DMS53 (cell line): ENCODE results near the gene OAF.

ENCODE experiments used
- DNase-seq: peaks from one replicate; lab custom pipeline; 2025; lab: John Stamatoyannopoulos, UW

Gene OAF

GRCh38 chr11:120224361-120224760 lies 13.5 kb downstream of the OAF start:
- no peak for DNase-seq

DNA sequence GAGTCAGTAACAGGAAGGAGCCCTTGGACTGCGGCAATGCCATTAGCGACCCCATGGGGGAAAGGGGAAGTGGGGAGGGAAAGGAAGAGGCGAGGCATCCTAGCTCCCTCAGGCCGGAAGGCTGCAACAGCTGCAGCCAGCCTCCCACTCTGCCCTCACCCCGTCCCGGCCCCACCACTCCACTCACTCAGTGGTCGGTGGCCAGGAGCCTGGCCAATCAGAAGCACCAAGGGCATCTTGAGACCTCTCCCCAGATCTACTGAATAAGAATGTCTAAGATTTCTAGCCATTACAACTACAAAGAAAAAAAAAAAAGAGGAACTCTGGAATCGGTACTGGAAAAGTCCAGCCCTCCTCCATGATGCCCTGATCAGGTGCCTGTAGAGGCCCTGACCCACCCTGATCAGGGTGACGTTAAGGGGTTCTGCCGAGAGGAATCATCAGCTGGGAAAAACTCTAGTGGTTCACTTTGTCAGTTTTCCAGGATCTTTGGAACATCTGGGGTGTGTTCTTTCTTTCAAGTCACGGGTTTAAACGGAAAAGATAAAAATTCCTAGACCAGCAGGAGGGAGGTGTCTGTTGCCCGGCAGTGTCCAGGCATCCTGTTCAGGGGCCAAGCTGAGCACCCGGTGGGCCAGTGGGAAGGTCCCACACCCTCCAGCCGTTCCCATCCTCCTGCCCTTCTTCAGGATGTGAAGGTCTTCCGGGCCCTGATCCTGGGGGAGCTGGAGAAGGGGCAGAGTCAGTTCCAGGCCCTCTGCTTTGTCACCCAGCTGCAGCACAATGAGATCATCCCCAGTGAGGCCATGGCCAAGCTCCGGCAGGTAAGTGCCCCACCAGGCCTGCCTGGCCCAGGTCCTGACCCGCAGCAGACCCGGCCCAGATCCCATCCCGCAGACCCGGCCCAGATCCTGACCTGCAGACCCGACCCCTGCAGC lies 14.4 kb downstream of the OAF start:
- DNase-seq: no peak

- DNase-seq: no peak
Measured at GRCh38 chr11:120226242-120226641, 15.4 kb downstream of the OAF start.

DNA sequence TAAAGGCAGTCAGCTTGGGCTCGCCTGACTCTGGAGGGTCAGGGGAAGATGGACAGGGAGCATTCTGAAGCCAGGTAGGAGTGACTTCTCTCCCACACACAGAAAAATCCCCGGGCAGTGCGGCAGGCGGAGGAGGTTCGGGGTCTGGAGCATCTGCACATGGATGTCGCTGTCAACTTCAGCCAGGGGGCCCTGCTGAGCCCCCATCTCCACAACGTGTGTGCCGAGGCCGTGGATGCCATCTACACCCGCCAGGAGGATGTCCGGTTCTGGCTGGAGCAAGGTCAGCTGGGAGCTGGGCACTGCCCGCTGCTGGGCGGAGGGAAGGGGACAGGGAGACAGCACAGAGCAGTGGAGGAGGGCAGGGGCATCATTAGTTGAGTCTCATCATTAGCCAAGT lies 15.9 kb downstream of the OAF start:
- no peak for DNase-seq

- no peak for DNase-seq
Measured at GRCh38 chr11:120227228-120227852, 16.5 kb downstream of the OAF start.

DNA sequence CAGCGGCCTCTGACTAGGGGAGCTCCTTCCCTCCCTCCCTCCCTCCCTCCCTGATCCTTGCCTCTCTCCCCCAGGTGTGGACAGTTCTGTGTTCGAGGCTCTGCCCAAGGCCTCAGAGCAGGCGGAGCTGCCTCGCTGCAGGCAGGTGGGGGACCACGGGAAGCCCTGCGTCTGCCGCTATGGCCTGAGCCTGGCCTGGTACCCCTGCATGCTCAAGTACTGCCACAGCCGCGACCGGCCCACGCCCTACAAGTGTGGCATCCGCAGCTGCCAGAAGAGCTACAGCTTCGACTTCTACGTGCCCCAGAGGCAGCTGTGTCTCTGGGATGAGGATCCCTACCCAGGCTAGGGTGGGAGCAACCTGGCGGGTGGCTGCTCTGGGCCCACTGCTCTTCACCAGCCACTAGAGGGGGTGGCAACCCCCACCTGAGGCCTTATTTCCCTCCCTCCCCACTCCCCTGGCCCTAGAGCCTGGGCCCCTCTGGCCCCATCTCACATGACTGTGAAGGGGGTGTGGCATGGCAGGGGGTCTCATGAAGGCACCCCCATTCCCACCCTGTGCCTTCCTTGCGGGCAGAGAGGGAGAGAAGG lies 18.1 kb downstream of the OAF start:
- DNase-seq: no peak

DNA sequence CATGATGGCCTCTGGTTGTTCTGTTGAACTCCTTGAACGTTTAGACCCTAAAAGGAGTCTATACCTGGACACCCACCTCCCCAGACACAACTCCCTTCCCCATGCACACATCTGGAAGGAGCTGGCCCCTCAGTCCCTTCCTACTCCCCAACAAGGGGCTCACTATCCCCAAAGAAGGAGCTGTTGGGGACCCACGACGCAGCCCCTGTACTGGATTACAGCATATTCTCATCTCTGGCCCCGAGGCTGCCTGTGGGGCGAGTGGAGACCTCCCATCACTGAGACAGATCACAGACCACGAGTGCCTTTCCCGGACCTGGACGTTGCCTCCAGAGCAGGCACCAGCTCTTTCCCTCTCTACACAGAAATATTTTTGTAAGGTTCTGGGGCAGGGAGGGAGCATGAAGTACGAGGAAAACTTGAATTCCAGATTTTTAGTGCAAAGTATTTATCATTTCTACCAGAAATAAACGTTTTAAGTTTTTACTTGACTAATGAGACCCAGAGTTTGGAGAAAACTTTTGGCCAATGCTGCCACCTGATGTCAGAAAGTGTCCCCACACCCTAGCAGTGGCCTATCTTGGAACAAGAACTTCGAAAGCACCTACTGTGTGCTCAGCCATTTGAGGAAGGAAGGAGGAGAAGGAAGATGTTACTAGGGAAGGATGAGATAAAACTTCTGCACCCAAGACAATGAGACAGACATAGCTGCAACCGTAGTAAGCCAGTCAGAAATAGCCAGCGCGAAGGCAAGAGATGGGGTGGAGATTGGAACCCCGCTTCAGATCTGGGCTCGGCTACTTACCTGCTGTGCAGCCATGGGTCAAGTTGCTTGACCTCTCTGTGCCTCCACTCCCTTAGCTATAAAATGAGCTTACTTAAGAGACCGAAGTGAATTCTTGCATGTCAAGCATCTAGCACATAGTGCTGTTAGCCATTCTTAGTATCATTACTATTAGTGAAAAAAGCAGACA lies 18.9 kb downstream of the OAF start:
- DNase-seq: peak; percentile 46

GRCh38 chr11:120230433-120231071 lies 19.7 kb downstream of the OAF start:
- DNase-seq: no peak

DNA sequence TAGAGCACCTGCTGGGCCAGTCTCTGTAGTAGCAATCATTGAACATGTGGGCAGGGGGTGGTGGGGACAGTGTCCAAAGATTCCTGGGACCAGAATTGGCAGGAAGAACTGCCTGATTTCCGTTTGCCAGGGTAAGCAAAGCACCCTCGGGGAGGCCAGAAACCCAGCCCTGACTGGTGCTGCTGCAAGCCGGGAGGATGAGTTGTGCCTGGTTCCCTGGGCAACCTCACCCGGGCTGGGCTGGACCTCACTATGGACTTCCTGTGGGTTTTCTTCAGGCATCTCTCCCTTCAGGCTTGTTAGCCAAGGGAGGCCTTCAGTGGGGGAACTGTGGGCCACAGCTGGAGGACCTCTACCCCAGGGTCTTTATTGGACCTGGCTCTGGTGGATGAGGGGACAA lies 21.1 kb downstream of the OAF start:
- no peak for DNase-seq

DNA sequence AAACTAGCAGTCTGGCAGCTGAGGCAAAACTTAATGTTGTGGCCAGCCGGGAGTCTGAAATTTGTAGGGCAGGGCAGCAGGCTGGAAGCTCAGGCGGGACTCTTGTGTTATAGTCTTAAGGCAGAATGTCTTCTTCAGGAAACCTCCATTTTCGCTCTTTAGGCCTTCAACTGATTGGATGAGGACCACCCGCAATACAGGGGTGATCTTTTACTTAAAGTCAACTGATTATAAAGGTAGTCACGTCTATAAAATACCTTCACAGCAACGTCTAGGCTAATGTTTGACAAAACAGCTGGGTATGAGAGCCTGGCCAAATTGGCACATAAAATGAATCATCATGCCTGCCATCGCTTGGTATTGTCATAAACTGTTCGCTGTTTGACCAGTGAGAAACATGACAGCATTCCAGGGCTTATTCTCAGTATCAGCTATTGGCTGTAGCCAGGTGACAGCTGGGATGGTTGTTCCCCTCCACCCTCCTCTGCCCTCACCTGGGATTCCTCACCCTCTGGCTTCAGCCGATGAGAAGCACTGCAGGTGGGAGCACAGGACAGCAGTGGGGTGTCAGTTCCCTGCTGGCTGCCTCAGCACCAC lies 22.5 kb downstream of the OAF start:
- DNase-seq: no peak

DNA sequence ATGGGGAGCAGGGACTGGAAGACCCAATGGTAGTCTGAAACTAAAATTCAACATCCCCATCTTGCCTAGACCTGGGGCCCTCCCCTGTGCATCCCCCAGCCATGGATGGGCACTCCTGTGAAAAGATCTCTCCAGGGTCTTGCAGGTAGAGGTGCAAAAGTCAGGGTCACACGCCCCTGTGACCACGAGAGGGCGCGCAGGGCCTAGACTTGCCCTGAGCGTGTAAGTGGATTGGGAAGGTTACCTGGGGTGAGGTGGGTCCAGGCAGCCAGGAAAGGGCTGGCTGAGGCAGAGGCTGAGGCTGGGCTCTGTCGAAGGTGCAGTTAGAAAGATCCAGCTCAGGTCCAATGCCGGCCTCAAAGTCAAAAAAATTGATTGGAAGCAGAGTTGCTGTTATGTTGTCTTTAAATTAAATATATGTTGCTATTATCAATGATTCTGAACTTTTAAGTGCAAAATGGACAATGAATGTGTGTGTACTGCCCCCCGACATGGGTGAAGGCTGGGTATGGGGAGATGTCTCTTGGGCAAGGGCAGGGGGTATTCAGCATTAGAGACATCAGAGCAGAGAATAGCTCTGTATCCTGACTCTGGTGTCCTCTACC lies 24.3 kb downstream of the OAF start:
- DNase-seq: peak; percentile 89

DNA sequence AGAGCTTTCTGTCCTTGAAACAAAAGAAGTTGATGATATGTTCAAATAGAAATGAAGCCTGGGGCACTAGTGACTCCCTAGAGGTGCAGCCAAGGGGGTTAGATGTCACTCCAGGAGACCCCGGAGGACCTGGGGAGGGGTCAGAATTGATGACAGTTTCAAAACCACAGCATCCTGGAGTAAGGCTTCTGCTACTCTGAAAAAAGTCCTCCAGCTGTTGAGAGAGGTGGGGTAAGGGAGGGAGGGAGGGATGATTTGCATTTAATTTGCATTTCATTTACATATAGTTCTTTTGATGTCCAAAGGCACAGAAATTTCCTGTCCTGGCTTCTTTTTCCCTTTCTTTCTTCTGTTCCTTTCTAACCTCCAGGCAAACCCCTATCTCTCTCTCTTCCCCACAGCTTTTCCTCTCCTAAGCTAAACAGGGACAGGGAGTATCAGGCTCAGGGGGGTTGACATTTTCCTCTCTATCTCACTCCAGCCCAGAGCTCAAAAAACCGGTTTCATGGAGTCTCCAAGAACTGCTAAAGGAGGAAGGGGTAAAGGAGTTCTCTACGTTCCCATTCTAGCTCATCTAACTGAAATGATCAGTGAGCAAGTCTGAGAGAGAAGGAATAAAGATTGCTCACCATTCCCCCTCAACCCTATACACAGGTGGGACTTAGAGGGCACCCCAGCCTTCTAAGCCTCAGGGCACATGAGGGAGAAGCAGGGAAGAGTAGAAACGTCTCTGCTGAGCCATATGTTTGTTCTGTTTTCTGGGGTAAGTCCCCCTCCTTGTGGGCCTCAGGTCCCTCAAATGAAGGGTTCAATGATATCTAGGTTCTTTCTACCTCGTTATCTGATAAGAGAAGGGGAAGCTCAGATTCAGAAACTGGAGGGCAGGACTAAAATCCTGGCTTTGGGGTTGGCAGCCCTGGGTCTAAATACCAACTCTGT lies 25.6 kb downstream of the OAF start:
- peak; percentile 13 for DNase-seq

GRCh38 chr11:120238968-120239620 lies 28.3 kb downstream of the OAF start:
- DNase-seq: peak; percentile 32

DNA sequence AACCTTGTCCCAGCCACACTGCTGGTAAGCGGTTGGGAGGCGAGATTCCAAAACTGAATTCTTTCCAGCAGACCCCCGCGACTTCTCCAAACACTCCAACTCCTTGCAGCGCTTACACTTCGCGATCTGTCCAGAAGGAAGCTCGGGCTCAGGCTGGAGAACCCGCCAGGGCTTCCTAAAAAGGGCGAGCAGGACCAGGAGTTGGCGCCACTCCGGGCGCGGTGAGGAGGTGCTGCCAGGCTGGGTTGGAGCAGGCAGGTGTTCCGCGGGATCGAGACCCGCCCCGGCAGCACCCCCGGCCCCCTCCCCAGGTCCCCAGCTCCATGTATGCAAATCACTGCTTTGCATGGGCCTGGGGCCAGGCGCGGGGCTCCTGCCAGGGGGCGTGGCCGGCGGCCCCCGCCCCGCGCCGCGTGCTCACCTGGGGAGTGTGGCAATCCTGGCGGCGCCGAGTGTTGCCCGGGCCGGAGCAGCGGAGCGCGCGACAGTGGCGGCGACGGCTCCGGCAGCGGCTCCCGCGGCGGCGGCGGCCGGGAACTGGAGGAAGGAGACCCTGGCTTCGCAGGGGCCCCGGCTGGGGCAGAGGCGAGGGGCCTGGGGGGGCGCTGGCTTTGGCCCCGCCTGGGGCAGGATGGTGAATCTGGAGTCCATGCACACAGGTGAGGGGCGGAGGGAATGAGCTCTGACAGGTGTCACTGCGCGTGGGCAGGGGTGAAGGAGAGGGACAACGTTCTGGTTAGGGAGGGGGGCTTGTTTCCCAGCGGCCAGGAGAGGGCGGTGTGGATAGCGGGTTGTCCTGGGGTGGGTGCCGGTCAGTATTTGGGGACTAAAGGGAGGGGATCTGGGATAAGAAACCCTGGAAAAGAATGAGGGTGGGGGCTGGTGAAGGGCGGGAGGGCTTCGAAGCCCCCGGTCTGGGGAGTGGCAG lies 29.1 kb downstream of the OAF start, which contains the start of gene POU2F3:
TSS of gene POU2F3 (plus strand) at position 428 of the 928 bp plus-strand sequence. CDS start at position 632, 204 bp downstream.
- DNase-seq: peak; percentile 39

GRCh38 chr11:120240866-120241265 lies 30.0 kb downstream of the OAF start:
- DNase-seq: no peak

- no peak for DNase-seq
Measured at GRCh38 chr11:120241277-120241676, 30.4 kb downstream of the OAF start.

- DNase-seq: no peak
Measured at GRCh38 chr11:120243221-120243620, 32.4 kb downstream of the OAF start.
